Mononuclear cell (primary cell): ENCODE results near the gene JMY. TPM values are rescaled to one million over a fixed set of nuclear protein-coding genes. Genes with fewer than 3 reads are reported as not detected.
A peak's percentile ranks its signal among the peaks of the same experiment; 100 is the strongest.

Experiments
- H3K27me3 ChIP-seq: 2 replicates; pipeline ENCODE4 v1.6.0; 2011; ENCODE audit warnings: low read length, control low read depth; ENCODE audit not compliant: insufficient read depth
- H3K4me1 ChIP-seq: 2 replicates; pipeline ENCODE4 v1.5.1; 2011; ENCODE audit warnings: mild to moderate bottlenecking, low read length, control low read depth; ENCODE audit not compliant: insufficient read depth
- H3K4me3 ChIP-seq: 2 replicates; pipeline ENCODE4 v1.5.1; 2011; ENCODE audit warnings: mild to moderate bottlenecking, low read length, moderate library complexity
- H3K9me3 ChIP-seq: 2 replicates; pipeline ENCODE4 v1.5.1; 2011; ENCODE audit warnings: low read depth, mild to moderate bottlenecking, control low read depth, low read length
- total RNA-seq: library from RNA; depleted of rRNA; stranded (reverse); fragments of >200 nt; gene quantifications from one replicate; pipeline ENCODE4 v1.2.3, GENCODE V29; 2012

JMY gene
- 77.6 TPM for total RNA-seq

- H3K4me3 ChIP-seq, result peak within 1 kb of the TSS; percentile 75
- no peaks in the 10 kb centered on the region for H3K9me3 ChIP-seq
- H3K27me3 ChIP-seq, result peaks cover 13% of the 10 kb centered on the region
- peaks cover 39% of the 10 kb centered on the region for H3K4me1 ChIP-seq
Observed at GRCh38 chr5:79235634-79236361, at the start of gene JMY. TSS of gene JMY (plus strand) at chr5:79236131. CDS start at chr5:79236651, 520 bp downstream.

GRCh38 chr5:79186455-79186854 lies 49.5 kb upstream of the JMY start:
- no peaks in the 10 kb centered on the region for H3K9me3 ChIP-seq
- no peaks in the 10 kb centered on the region for H3K4me1 ChIP-seq
- H3K27me3 ChIP-seq, result no peaks in the 10 kb centered on the region
- no peak overlapping the region for H3K4me3 ChIP-seq

GRCh38 chr5:79189439-79190234 lies 46.3 kb upstream of the JMY start:
- Histone ChIP-seq H3K9me3 (no peaks in the 10 kb centered on the region), H3K4me1 (no peaks in the 10 kb centered on the region)

GRCh38 chr5:79190235-79190529 lies 45.7 kb upstream of the JMY start:
- Histone ChIP-seq H3K4me1 (no peaks in the 10 kb centered on the region), H3K27me3 (no peaks in the 10 kb centered on the region), H3K9me3 (no peaks in the 10 kb centered on the region), H3K4me3 (no peak overlapping the region)

More at GRCh38 chr5:79189439-79190234, 46.3 kb upstream of the JMY start:
- no peak overlapping the region for H3K4me3 ChIP-seq
- H3K27me3 ChIP-seq, result no peaks in the 10 kb centered on the region

- no peaks in the 10 kb centered on the region for H3K9me3 ChIP-seq
- no peaks in the 10 kb centered on the region for H3K4me1 ChIP-seq
- no peaks in the 10 kb centered on the region for H3K27me3 ChIP-seq
- no peak overlapping the region for H3K4me3 ChIP-seq
Observed at GRCh38 chr5:79191457-79191856, 44.5 kb upstream of the JMY start.

- Histone ChIP-seq H3K4me3 (no peak overlapping the region), H3K27me3 (no peaks in the 10 kb centered on the region), H3K9me3 (no peaks in the 10 kb centered on the region), H3K4me1 (no peaks in the 10 kb centered on the region)
Observed at GRCh38 chr5:79193643-79194042, 42.3 kb upstream of the JMY start.

- Histone ChIP-seq H3K9me3 (no peaks in the 10 kb centered on the region), H3K27me3 (no peaks in the 10 kb centered on the region), H3K4me1 (no peaks in the 10 kb centered on the region), H3K4me3 (no peak overlapping the region)
Observed at GRCh38 chr5:79200573-79201183, 35.3 kb upstream of the JMY start.

- H3K9me3 ChIP-seq, result no peaks in the 10 kb centered on the region
- H3K4me3 ChIP-seq, result no peak overlapping the region
- H3K4me1 ChIP-seq, result no peaks in the 10 kb centered on the region
- H3K27me3 ChIP-seq, result no peaks in the 10 kb centered on the region
Observed at GRCh38 chr5:79201206-79201605, 34.7 kb upstream of the JMY start.

- no peak overlapping the region for H3K4me3 ChIP-seq
Observed at GRCh38 chr5:79202076-79202475, 33.9 kb upstream of the JMY start.

GRCh38 chr5:79205965-79206364 lies 30.0 kb upstream of the JMY start:
- H3K4me1 ChIP-seq, result no peaks in the 10 kb centered on the region
- no peaks in the 10 kb centered on the region for H3K27me3 ChIP-seq
- H3K4me3 ChIP-seq, result no peak overlapping the region
- H3K9me3 ChIP-seq, result no peaks in the 10 kb centered on the region

More at GRCh38 chr5:79202076-79202475, 33.9 kb upstream of the JMY start:
- H3K4me1 ChIP-seq, result no peaks in the 10 kb centered on the region
- H3K9me3 ChIP-seq, result no peaks in the 10 kb centered on the region
- H3K27me3 ChIP-seq, result no peaks in the 10 kb centered on the region

GRCh38 chr5:79206541-79206940 lies 29.4 kb upstream of the JMY start:
- Histone ChIP-seq H3K4me1 (no peaks in the 10 kb centered on the region), H3K4me3 (no peak overlapping the region), H3K27me3 (no peaks in the 10 kb centered on the region), H3K9me3 (no peaks in the 10 kb centered on the region)

- Histone ChIP-seq H3K4me1 (no peaks in the 10 kb centered on the region), H3K4me3 (no peak overlapping the region), H3K27me3 (no peaks in the 10 kb centered on the region), H3K9me3 (no peaks in the 10 kb centered on the region)
Observed at GRCh38 chr5:79209505-79209904, 26.4 kb upstream of the JMY start.

GRCh38 chr5:79224286-79224984 lies 11.5 kb upstream of the JMY start:
- Histone ChIP-seq H3K27me3 (no peaks in the 10 kb centered on the region), H3K9me3 (no peaks in the 10 kb centered on the region)

GRCh38 chr5:79225026-79225425 lies 10.9 kb upstream of the JMY start:
- Histone ChIP-seq H3K27me3 (no peaks in the 10 kb centered on the region), H3K4me1 (no peaks in the 10 kb centered on the region), H3K4me3 (no peak overlapping the region), H3K9me3 (no peaks in the 10 kb centered on the region)

More at GRCh38 chr5:79224286-79224984, 11.5 kb upstream of the JMY start:
- H3K4me1 ChIP-seq, result no peaks in the 10 kb centered on the region
- H3K4me3 ChIP-seq, result no peak overlapping the region

GRCh38 chr5:79225441-79225840 lies 10.5 kb upstream of the JMY start:
- Histone ChIP-seq H3K4me3 (no peak overlapping the region), H3K4me1 (no peaks in the 10 kb centered on the region), H3K9me3 (no peaks in the 10 kb centered on the region), H3K27me3 (no peaks in the 10 kb centered on the region)
